Mesothelial cell of epicardium (in vitro differentiated cells): Measurements from ENCODE around the gene EIF1AY. TPM values are rescaled to one million over a fixed set of nuclear protein-coding genes. Genes with fewer than 3 reads are reported as not detected.

Source experiments
- total RNA-seq: library from RNA; stranded (reverse); gene quantifications from 3 replicates; pipeline ENCODE4 v1.2.1, GENCODE V29; 2021

The EIF1AY gene
- total RNA-seq, 1 donor from 2014 or later, result not detected

Other genes starting within 250 kb of the EIF1AY start
- gene RPS4Y2, start 180.3 kb downstream of the EIF1AY start, total RNA-seq, result not detected in 3 replicates